ENCODE measurements around the gene CHRDL2. TPM values are rescaled to one million over a fixed set of nuclear protein-coding genes. Genes with fewer than 3 reads are reported as not detected.

Gene CHRDL2
- total RNA-seq, 1 experiment from 2014 or later = not detected

DNA sequence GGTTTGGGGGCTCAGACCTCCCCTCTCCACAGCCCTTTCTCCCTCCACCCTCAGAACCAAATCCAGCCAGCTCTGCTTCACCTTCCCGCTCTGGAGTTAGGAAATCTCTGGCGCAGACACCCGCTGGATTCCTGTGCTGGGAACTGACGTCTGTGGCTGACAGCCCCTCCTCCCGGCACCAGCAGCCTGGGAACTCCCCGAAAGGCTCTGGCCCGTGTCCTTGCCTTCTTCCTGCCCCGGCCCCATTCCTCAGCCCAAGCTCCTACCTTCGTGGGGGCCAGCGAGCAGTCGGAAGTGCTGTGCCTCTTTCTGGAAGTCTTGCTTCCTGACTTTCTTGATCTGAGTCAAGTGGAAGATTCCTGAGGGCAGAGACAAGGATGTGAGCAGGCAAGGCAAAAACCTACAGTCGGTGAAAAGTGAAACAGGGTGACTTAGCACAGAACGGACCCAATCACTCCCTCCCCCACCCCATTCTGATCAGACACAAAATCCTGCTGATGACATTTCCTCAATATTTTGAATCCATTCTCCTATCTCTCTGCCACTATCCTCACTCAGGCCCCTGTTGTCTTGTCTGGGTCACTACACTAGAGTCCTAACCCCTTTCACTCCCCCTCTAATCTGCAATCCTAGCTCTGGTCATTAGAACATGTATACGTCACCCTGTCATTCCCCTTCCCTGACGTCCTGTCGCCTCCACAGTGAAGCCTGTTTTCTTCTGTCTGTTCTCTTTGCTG is 34.1 kb downstream of the CHRDL2 start:
- Histone ChIP-seq H2AFZ (ENCODE audit: low read depth, low read length, poor library complexity, severe bottlenecking) (no peak overlapping the region), H3K27ac (ENCODE audit: low read depth, low read length) (no peak overlapping the region), H3K9ac (ENCODE audit: low read length) (no peak overlapping the region), H4K20me1 (ENCODE audit: insufficient read depth) (no peaks in the 10 kb centered on the region), H3K79me2 (ENCODE audit: insufficient read depth, low read length) (no peaks in the 10 kb centered on the region), H3K9me3 (ENCODE audit: control insufficient read depth in 1 of 2, insufficient read depth in 1 of 2, low read depth in 1 of 2, low read length in 2 of 2) (no peaks in the 10 kb centered on the region), H3K4me3 (replicated peaks in 1 of 2; ENCODE audit: low read depth in 1 of 2, low read length in 2 of 2) (no peak overlapping the region), H3K27me3 (ENCODE audit: insufficient read depth, low read length) (no peaks in the 10 kb centered on the region), H3K36me3 (ENCODE audit: control insufficient read depth in 1 of 2, insufficient read depth in 2 of 2, low read length in 2 of 2) (no peaks in the 10 kb centered on the region), H3K4me1 (ENCODE audit: control insufficient read depth in 1 of 2, insufficient read depth in 2 of 2, low read length in 2 of 2) (peaks cover 0 to 8% of the 10 kb centered on the region in 2 experiments; a peak in 2 of 4 replicates), H3K4me2 (ENCODE audit: low read length) (no peak overlapping the region), H3K9me2 (ENCODE audit: insufficient read depth) (no peaks in the 10 kb centered on the region)
- no peak for ATAC-seq
- TF ChIP-seq, protein P1, sequence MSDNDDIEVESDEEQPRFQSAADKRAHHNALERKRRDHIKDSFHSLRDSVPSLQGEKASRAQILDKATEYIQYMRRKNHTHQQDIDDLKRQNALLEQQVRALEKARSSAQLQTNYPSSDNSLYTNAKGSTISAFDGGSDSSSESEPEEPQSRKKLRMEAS (IDR thresholded peaks at IDR 0.05) = no peak
- TF ChIP-seq EZH2 (IDR thresholded peaks at IDR 0.05) (no peak), YY1 (IDR thresholded peaks at IDR 0.05; ENCODE audit: extremely low read depth, insufficient replicate concordance, low read depth, low read length) (no peak), POLR2A (IDR thresholded peaks at IDR 0.05; ENCODE audit: borderline replicate concordance, extremely low read depth, insufficient read depth, insufficient read length) (no peak), TCF7L2 (IDR thresholded peaks at IDR 0.05; ENCODE audit: borderline replicate concordance, extremely low read depth, insufficient read depth, insufficient read length) (no peak), CBX3 (IDR thresholded peaks at IDR 0.05; ENCODE audit: low read depth) (no peak)
- TF ChIP-seq, protein P2, sequence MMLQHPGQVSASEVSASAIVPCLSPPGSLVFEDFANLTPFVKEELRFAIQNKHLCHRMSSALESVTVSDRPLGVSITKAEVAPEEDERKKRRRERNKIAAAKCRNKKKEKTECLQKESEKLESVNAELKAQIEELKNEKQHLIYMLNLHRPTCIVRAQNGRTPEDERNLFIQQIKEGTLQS (IDR thresholded peaks at IDR 0.05) = no peak
- ChIA-PET CTCF (no interaction called here), POLR2A (no interaction called here), RAD21 (ENCODE audit: low non-redundant PET in 1 of 2, low total read pairs in 2 of 2, uncharacterized antibody in 2 of 2, unreplicated experiment in 2 of 2) (no interaction called here)
- BruUV-seq (replicated peaks) = no TSS peak
- DNase-seq (ENCODE audit: low read depth, low spot score) = no peak
- intact Hi-C loops (cut with micrococcal nuclease) = no loop called here

DNA sequence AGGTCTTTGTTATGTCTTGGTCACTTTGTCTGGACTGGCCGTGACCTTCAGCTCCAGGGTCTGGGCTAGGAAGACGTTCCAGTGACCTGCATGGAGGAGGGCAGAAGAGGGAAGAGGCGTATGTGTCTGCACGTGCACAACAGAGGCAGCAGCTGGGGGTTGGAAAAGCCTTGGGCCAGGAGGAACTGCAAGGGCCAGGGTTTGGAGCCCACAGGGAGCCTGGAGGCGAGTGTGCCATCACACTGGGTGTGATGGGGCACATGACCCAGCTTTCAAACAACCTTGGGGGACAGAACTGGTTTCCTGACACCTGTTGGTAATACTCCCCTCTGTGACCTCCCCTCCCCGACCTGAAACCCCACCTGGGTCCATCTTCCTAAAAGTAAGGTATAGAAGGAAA is 34.7 kb downstream of the CHRDL2 start:
- Histone ChIP-seq H3K4me3 (replicated peaks in 1 of 2; ENCODE audit: low read depth in 1 of 2, low read length in 2 of 2) (no peak overlapping the region), H3K9me3 (ENCODE audit: control insufficient read depth in 1 of 2, insufficient read depth in 1 of 2, low read depth in 1 of 2, low read length in 2 of 2) (no peaks in the 10 kb centered on the region), H3K4me1 (ENCODE audit: control insufficient read depth in 1 of 2, insufficient read depth in 2 of 2, low read length in 2 of 2) (peaks cover 0 to 8% of the 10 kb centered on the region in 2 experiments; a peak in 2 of 4 replicates), H4K20me1 (ENCODE audit: insufficient read depth) (no peaks in the 10 kb centered on the region), H3K27me3 (ENCODE audit: insufficient read depth, low read length) (no peaks in the 10 kb centered on the region), H3K9me2 (ENCODE audit: insufficient read depth) (no peaks in the 10 kb centered on the region), H3K36me3 (ENCODE audit: control insufficient read depth in 1 of 2, insufficient read depth in 2 of 2, low read length in 2 of 2) (no peaks in the 10 kb centered on the region), H2AFZ (ENCODE audit: low read depth, low read length, poor library complexity, severe bottlenecking) (no peak overlapping the region), H3K79me2 (ENCODE audit: insufficient read depth, low read length) (no peaks in the 10 kb centered on the region), H3K9ac (ENCODE audit: low read length) (no peak overlapping the region), H3K4me2 (ENCODE audit: low read length) (no peak overlapping the region), H3K27ac (ENCODE audit: low read depth, low read length) (no peak overlapping the region)
- RAD21 ChIA-PET (ENCODE audit: low non-redundant PET in 1 of 2, low total read pairs in 2 of 2, uncharacterized antibody in 2 of 2, unreplicated experiment in 2 of 2) = no interaction called here
- DNase-seq (ENCODE audit: low read depth, low spot score) = no peak
- ATAC-seq = no peak
- POLR2A ChIA-PET = no interaction called here
- CTCF ChIA-PET = no interaction called here
- BruUV-seq (replicated peaks) = no TSS peak
- intact Hi-C loops (cut with micrococcal nuclease) = no loop called here
- no peak for TF ChIP-seq CBX3 (IDR thresholded peaks at IDR 0.05; ENCODE audit: low read depth)
- TF ChIP-seq YY1 (IDR thresholded peaks at IDR 0.05; ENCODE audit: extremely low read depth, insufficient replicate concordance, low read depth, low read length) = no peak
- TF ChIP-seq EZH2 (IDR thresholded peaks at IDR 0.05) = no peak
- TF ChIP-seq SIN3A (IDR thresholded peaks at IDR 0.05; ENCODE audit: low read depth) = no peak
- TF ChIP-seq, protein P3, sequence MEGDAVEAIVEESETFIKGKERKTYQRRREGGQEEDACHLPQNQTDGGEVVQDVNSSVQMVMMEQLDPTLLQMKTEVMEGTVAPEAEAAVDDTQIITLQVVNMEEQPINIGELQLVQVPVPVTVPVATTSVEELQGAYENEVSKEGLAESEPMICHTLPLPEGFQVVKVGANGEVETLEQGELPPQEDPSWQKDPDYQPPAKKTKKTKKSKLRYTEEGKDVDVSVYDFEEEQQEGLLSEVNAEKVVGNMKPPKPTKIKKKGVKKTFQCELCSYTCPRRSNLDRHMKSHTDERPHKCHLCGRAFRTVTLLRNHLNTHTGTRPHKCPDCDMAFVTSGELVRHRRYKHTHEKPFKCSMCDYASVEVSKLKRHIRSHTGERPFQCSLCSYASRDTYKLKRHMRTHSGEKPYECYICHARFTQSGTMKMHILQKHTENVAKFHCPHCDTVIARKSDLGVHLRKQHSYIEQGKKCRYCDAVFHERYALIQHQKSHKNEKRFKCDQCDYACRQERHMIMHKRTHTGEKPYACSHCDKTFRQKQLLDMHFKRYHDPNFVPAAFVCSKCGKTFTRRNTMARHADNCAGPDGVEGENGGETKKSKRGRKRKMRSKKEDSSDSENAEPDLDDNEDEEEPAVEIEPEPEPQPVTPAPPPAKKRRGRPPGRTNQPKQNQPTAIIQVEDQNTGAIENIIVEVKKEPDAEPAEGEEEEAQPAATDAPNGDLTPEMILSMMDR (IDR thresholded peaks at IDR 0.05 in 2 of 3, conservative IDR thresholded peaks at IDR 0.05 in 1 of 3; ENCODE audit: borderline replicate concordance in 1 of 3, insufficient read depth in 1 of 3, low read depth in 2 of 3, low read length in 2 of 3) = no peak
- TF ChIP-seq EGR1 (IDR thresholded peaks at IDR 0.05; ENCODE audit: low read depth) = no peak
- TF ChIP-seq RAD21 (IDR thresholded peaks at IDR 0.05; ENCODE audit: low read depth) = no peak
- no peak for TF ChIP-seq CEBPB (IDR thresholded peaks at IDR 0.05; ENCODE audit: low read depth)
- TF ChIP-seq SP1 (IDR thresholded peaks at IDR 0.05; ENCODE audit: low read depth) = no peak
- TF ChIP-seq, protein P2 (IDR thresholded peaks at IDR 0.05) = no peak
- TF ChIP-seq, protein P4, sequence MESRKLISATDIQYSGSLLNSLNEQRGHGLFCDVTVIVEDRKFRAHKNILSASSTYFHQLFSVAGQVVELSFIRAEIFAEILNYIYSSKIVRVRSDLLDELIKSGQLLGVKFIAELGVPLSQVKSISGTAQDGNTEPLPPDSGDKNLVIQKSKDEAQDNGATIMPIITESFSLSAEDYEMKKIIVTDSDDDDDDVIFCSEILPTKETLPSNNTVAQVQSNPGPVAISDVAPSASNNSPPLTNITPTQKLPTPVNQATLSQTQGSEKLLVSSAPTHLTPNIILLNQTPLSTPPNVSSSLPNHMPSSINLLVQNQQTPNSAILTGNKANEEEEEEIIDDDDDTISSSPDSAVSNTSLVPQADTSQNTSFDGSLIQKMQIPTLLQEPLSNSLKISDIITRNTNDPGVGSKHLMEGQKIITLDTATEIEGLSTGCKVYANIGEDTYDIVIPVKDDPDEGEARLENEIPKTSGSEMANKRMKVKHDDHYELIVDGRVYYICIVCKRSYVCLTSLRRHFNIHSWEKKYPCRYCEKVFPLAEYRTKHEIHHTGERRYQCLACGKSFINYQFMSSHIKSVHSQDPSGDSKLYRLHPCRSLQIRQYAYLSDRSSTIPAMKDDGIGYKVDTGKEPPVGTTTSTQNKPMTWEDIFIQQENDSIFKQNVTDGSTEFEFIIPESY (IDR thresholded peaks at IDR 0.05; ENCODE audit: extremely low read depth, insufficient replicate concordance, low read length) = no peak

Data from HCT116 (cell line).